Measurements from ENCODE around the gene LRP5.

Gene LRP5

GRCh38 chr11:68385128-68385527, 72.7 kb downstream of the LRP5 start:
- no peak overlapping the region for H3K4me3 ChIP-seq (replicated peaks; ENCODE audit: low read depth, low read length)
- TF ChIP-seq CTCF (IDR thresholded peaks at IDR 0.05; ENCODE audit: low read depth, low read length, missing control alignments), result no peak
- no peak for DNase-seq (ENCODE audit: extremely low read depth, low read depth)

GRCh38 chr11:68386331-68386978, 74.1 kb downstream of the LRP5 start:
- H3K4me3 ChIP-seq (replicated peaks; ENCODE audit: low read depth, low read length), result no peak overlapping the region
- no peak for DNase-seq (ENCODE audit: extremely low read depth, low read depth)
- TF ChIP-seq CTCF (IDR thresholded peaks at IDR 0.05; ENCODE audit: low read depth, low read length, missing control alignments), result no peak

- no peak for DNase-seq (ENCODE audit: extremely low read depth, low read depth)
- TF ChIP-seq CTCF (IDR thresholded peaks at IDR 0.05; ENCODE audit: low read depth, low read length, missing control alignments), result no peak
- no peak overlapping the region for H3K4me3 ChIP-seq (replicated peaks; ENCODE audit: low read depth, low read length)
These were observed 75.4 kb downstream of the LRP5 start for GRCh38 chr11:68387840-68388239.

DNA sequence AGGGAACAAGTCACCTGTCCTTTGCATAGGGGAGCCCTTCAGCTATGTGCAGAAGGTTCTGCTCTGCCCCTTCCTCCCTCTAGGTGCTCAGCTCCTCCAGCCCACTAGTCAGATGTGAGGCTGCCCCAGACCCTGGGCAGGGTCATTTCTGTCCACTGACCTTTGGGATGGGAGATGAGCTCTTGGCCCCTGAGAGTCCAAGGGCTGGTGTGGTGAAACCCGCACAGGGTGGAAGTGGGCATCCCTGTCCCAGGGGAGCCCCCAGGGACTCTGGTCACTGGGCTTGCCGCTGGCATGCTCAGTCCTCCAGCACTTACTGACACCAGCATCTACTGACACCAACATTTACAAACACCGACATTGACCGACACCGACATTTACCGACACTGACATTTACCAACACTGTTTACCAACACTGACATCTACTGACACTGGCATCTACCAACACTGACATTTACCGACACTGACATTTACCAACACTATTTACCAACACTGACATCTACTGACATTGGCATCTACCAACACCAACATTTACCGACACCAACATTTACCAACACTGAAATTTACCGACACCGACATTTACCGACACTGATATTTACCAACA, 76.3 kb downstream of the LRP5 start:
- TF ChIP-seq CTCF (IDR thresholded peaks at IDR 0.05; ENCODE audit: low read depth, low read length, missing control alignments), result no peak
- DNase-seq (ENCODE audit: extremely low read depth, low read depth), result no peak
- H3K4me3 ChIP-seq (replicated peaks; ENCODE audit: low read depth, low read length), result no peak overlapping the region

GRCh38 chr11:68390315-68390714, 77.9 kb downstream of the LRP5 start:
- no peak overlapping the region for H3K4me3 ChIP-seq (replicated peaks; ENCODE audit: low read depth, low read length)
- no peak for DNase-seq (ENCODE audit: extremely low read depth, low read depth)
- no peak for TF ChIP-seq CTCF (IDR thresholded peaks at IDR 0.05; ENCODE audit: low read depth, low read length, missing control alignments)

DNA sequence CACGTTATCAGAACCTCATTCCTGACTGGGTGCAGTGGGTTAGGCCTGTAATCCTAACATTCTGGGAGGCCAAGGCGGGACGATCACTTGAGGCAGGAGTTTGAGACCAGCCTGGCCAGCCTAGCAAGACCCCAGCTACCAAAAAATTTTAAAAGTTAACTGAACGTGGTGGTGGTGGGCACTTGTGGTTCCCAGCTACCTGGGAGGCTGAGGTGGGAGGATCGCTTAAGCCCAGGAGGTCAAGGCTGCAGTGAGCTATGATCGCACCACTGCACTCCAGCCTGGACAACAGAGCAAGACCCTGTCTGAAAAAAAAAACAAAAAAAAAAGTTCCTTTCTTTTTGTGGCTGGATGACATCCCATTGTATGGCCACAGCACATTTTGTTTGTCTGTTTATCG, 80.4 kb downstream of the LRP5 start:
- TF ChIP-seq CTCF (IDR thresholded peaks at IDR 0.05; ENCODE audit: low read depth, low read length, missing control alignments), result no peak
- no peak for DNase-seq (ENCODE audit: extremely low read depth, low read depth)
- no peak overlapping the region for H3K4me3 ChIP-seq (replicated peaks; ENCODE audit: low read depth, low read length)

- no peak for DNase-seq (ENCODE audit: extremely low read depth, low read depth)
- no peak overlapping the region for H3K4me3 ChIP-seq (replicated peaks; ENCODE audit: low read depth, low read length)
- TF ChIP-seq CTCF (IDR thresholded peaks at IDR 0.05; ENCODE audit: low read depth, low read length, missing control alignments), result no peak
These were observed 84.1 kb downstream of the LRP5 start for GRCh38 chr11:68396516-68396915.
